Muscle of leg (tissue), 11 donors: ENCODE measurements around the gene PLA2G2F. TPM values are rescaled to one million over a fixed set of nuclear protein-coding genes. Genes with fewer than 3 reads are reported as not detected.

Source experiments
- DNase-seq: peaks from one replicate; pipeline ENCODE4 v3.0.0; 2013
- H3K27ac ChIP-seq: one replicate; pipeline ENCODE4 v1.5.1; 2013; ENCODE audit warnings: mild to moderate bottlenecking, low read length, control low read depth
- H3K27me3 ChIP-seq: one replicate; pipeline ENCODE4 v1.6.1; 2013; ENCODE audit warnings: low read length; ENCODE audit not compliant: control insufficient read depth, insufficient read depth
- H3K36me3 ChIP-seq: one replicate; pipeline ENCODE4 v1.6.1; 2013; ENCODE audit warnings: low read length; ENCODE audit not compliant: control insufficient read depth, insufficient read depth
- H3K4me1 ChIP-seq: one replicate; pipeline ENCODE4 v1.6.1; 2013; ENCODE audit warnings: low read length; ENCODE audit not compliant: control insufficient read depth, insufficient read depth
- H3K4me3 ChIP-seq: one replicate; pipeline ENCODE4 v1.5.1; 2013; ENCODE audit warnings: low read length, control low read depth
- H3K9me3 ChIP-seq: replicated peaks from 2 replicates; pipeline ENCODE4 v1.6.1; 2013; ENCODE audit warnings: low read depth, low read length; ENCODE audit not compliant: control insufficient read depth
- WGBS: methylation state at CpG from one replicate; pipeline ENCODE4 v1.1.5; 2013; ENCODE audit warnings: missing lambda C conversion rate; ENCODE audit not compliant: insufficient coverage; 5-methylcytosine and 5-hydroxymethylcytosine counted together
- polyA plus RNA-seq, 8 donors: library from polyadenylated mRNA; unstranded; fragments of 120-200 nt; gene quantifications; one replicate each; pipeline versions ENCODE4 v1.2.1 to v1.2.3, GENCODE V29; 2013; ENCODE audit warnings: inconsistent platforms in 1 of 8, low replicate concordance in 1 of 8; ENCODE audit not compliant: insufficient read length in 8 of 8, insufficient read depth in 1 of 8
- total RNA-seq: library from RNA; stranded (reverse); fragments of 120-200 nt; gene quantifications from one replicate; pipeline ENCODE4 v1.2.4, GENCODE V29; 2013

The PLA2G2F gene
- total and polyA plus RNA-seq, 9 donors: not detected

DNA sequence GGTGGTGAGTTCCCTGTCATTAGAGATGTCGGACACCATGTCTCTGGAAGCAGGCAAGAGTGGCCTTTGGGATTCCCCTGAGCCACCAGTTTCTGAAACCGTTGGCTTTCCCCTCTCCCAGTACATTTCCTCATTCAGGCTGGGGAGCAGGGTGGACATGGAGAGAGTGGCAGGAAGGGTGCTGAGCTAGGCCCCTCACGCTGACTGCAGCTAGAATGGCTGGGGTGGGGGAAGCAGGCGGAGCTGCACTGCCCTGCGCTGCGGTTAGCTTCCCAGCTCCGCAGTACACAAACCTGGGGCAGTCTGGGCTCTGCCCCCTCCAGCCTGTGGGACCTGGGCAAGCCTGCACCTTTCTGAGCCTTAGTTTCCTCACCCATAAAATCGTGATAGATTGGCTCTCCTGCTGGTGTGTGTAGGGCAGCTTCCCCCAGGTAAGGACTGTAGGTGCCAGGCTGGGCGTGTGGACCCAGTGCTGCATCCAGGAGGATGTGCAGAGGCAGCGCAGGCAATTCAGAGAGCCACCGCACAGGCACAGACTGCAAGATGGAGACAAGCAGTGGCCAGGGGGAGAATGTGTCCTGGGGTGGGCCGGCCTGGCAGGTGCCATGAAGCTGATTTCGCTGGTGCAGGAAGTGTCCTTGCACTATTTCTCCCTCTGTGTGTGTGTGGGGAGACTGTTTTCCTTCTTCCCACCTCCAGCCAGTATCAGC, 3.0 kb downstream of the PLA2G2F start:
- WGBS: 74% methylated on average over 8 of the region's 13 CpGs

DNA sequence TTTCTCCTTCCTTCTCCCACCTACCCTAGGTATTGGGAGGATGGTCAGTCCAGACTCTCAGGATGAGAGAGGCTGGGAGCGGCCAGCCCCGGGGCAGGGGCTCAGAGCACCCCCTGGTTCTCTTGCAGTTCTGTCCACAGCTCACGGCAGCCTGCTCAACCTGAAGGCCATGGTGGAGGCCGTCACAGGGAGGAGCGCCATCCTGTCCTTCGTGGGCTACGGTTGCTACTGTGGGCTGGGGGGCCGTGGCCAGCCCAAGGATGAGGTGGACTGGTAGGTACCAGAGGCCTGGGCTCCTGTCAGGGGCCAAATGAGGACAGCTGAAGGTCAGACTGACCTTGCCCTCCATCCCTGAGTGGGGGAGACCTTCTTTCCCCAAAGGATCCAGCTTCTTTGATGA, 4.2 kb downstream of the PLA2G2F start:
- no peaks in the 10 kb centered on the region for H3K4me1 ChIP-seq
- H3K27me3 ChIP-seq: peaks cover 3% of the 10 kb centered on the region
- H3K27ac ChIP-seq: no peak overlapping the region
- no peak for DNase-seq
- H3K36me3 ChIP-seq: no peaks in the 10 kb centered on the region
- H3K9me3 ChIP-seq: no peaks in the 10 kb centered on the region
- no peak overlapping the region for H3K4me3 ChIP-seq
- WGBS: 83% methylated on average over 8 of the region's 8 CpGs

More for the DNA sequence above, 3.0 kb downstream of the PLA2G2F start:
- Histone ChIP-seq H3K4me1 (no peaks in the 10 kb centered on the region), H3K27me3 (peaks cover 2% of the 10 kb centered on the region), H3K9me3 (no peaks in the 10 kb centered on the region), H3K27ac (no peak overlapping the region), H3K36me3 (no peaks in the 10 kb centered on the region), H3K4me3 (no peak overlapping the region)
- DNase-seq: no peak

DNA sequence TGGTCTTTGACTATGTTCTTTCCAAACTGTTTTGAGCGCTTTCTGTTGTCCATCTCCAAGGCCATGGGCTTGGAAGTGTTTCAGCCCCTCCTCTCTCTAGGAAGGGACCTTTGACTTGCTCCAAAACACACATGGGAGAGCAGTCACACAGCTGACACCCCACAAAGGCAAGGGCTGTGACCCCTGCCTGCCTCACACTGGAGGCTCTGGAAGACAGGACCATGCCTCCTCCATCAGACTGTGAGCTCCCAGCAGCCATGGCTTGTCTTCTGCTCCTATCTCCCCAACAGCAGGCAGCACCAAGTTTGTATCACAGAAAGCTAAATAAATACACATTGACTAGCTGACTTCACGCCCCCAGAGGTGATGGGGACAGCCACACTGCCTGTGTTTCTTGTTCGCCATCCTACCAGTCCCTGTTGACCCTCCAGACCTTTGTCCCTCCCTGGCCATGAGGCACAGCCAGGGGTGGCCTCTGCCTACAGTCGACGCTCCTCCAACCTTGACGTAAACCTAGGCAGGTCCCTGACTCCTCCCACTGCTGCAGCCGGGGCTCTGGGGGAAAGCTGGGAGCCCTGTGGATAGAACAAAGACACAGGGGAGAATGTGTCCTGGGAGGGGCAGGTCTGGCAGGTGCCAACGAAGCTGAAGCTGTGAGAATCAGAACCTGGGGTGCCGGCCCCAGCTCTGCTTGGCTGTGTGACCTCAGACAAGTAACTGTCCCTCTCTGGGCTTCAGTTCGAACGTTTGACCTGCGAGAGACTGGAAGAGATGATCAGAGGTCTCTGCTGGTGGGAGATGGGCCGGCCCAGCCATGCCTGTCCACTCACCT, 4.8 kb downstream of the PLA2G2F start:
- no peak overlapping the region for H3K27ac ChIP-seq
- no peak for DNase-seq
- WGBS: 62% methylated on average over 11 of the region's 13 CpGs
- no peaks in the 10 kb centered on the region for H3K9me3 ChIP-seq
- no peak overlapping the region for H3K4me3 ChIP-seq
- peaks cover 6% of the 10 kb centered on the region for H3K27me3 ChIP-seq
- H3K4me1 ChIP-seq: no peaks in the 10 kb centered on the region
- no peaks in the 10 kb centered on the region for H3K36me3 ChIP-seq

DNA sequence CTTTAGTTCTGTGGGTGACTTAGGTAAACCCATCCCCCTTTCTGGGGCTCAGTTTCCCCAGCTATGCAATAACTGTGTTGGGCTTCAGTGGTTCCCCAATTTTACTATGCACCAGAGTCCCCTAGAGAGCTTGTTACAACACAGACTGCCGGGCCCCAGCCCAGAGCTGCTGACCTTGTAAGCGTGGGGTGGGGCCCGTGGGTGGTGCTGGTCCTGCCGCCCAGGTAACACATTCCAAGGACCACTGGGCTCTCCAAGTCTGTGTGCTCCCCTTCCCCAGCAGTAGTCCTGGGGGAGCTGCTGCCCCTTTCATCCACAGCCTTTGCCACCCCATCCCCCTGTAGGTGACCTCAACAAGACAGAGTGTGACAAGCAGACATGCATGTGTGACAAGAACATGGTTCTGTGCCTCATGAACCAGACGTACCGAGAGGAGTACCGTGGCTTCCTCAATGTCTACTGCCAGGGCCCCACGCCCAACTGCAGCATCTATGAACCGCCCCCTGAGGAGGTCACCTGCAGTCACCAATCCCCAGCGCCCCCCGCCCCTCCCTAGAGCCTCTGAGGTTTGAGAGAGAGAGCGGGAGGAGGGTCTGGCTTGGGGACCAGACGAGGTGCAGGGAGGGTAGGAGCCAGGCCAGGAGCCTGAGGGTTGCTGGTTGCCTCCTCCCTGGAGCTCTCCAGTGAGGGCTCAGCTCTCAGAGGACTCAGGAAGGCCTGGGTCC, 8.9 kb downstream of the PLA2G2F start:
- no peaks in the 10 kb centered on the region for H3K9me3 ChIP-seq
- H3K4me3 ChIP-seq: no peak overlapping the region
- H3K36me3 ChIP-seq: no peaks in the 10 kb centered on the region
- peaks cover 13% of the 10 kb centered on the region for H3K4me1 ChIP-seq
- 48% methylated on average over 9 of the region's 13 CpGs for WGBS
- no peak overlapping the region for H3K27ac ChIP-seq
- no peak for DNase-seq
- H3K27me3 ChIP-seq: peaks cover 9% of the 10 kb centered on the region

DNA sequence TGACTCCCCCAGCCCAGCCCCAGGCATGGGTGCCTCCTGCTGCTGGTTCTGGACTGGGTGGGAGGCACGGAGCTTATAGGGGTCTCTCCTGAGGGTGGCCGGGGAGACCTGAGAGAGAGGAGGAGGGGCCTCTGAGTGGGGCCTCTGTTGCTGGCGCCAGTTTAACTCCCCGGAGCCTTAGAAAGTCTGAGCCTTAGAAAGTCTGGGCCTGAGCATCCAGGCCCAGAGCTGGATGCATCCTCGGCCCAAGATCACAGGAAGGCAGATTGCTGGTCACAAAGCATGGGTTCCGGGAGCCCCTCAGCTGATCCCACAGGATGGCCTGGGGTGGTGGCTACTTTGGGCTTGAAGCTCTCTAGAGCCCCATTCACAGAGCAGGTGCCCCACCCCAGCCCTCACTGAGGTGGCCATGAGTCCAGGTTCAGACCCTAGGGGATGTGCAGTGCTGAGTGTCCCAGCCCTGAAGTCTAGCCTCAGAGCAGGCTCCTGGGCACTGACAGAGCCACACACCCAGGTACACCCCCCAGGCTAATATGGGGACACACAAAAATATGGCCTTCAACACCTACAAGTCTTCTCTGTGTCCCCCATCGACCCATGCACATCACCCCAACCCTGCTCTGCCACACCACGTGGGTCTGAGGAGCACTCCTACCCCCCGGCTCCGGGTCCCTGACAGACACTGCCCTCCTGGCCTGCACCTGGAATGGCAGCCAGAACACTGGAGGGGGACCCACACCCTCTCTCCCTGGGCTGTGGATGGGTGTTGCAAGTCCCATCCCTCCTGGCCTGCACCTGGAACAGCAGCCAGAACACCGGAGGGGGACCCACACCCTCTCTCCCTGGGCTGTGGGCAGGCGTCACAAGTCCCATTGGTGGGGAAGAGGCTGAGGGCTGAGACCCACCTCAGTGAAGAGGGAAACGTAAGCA, 9.7 kb downstream of the PLA2G2F start:
- Histone ChIP-seq H3K36me3 (no peaks in the 10 kb centered on the region), H3K9me3 (no peaks in the 10 kb centered on the region), H3K27ac (no peak overlapping the region), H3K27me3 (peaks cover 9% of the 10 kb centered on the region), H3K4me3 (no peak overlapping the region), H3K4me1 (peaks cover 15% of the 10 kb centered on the region)
- 54% methylated on average over 11 of the region's 13 CpGs for WGBS
- no peak for DNase-seq

DNA sequence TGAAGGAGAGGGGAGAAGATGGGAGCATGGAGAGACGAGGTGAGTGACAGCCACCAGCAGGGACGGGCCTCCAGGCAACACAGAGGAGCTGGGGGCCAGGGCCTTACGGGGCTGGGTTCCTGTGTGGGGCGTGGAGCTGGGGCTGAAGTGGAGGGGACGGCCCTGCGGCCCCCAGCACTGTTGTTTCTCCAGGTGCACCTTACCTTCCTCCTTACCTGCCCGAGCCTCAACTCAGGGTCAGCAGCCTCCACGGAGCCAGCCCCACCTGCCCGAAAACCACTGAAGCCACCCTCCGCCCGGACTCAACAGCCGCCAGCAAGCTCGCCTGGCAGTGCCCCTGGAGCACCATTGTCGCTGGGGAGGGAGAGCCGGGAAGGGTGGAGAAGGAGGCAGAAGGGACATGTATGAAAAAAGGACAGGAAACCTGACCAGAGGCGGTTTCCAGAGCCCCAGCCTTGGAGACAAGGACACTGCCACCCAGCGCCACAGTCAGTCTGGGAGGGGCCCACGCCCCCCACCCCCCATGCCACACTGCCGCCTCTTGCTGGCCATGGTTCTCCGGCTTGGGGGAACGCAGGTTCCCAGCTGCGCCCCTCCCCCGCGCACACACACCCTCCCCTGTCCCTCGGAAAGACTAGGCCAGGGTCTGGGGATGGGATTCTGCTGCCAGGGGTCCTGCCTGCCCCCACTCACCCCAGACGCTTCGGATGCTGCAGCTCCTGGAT, 10.6 kb downstream of the PLA2G2F start:
- Histone ChIP-seq H3K9me3 (no peaks in the 10 kb centered on the region), H3K27me3 (peaks cover 9% of the 10 kb centered on the region), H3K4me3 (no peak overlapping the region), H3K27ac (no peak overlapping the region), H3K4me1 (peaks cover 15% of the 10 kb centered on the region), H3K36me3 (no peaks in the 10 kb centered on the region)
- DNase-seq: no peak
- 73% methylated on average over 23 of the region's 27 CpGs for WGBS

DNA sequence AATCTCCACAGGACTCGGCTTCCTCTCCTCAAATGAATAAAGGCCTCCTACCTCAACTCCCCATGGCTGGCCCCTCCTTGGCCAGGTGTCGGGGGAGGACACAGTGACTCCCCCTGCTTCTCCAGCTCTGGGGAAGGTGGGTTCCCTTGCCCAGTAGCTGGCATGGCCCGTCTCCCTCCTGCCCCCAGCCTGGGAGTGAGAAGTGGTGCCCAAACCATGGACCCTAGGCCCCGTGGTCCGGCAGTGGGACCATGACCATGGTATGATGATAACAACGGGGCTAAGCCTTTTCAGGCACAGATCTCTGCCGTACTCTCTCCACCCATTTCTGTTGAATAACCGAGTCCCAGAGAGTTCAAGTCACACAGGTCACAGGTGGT, 11.2 kb downstream of the PLA2G2F start:
- no peak for DNase-seq
- Histone ChIP-seq H3K4me1 (peaks cover 15% of the 10 kb centered on the region), H3K27me3 (peaks cover 9% of the 10 kb centered on the region), H3K9me3 (no peaks in the 10 kb centered on the region), H3K27ac (no peak overlapping the region), H3K4me3 (no peak overlapping the region), H3K36me3 (no peaks in the 10 kb centered on the region)
- 80% methylated on average over 4 of the region's 8 CpGs for WGBS

DNA sequence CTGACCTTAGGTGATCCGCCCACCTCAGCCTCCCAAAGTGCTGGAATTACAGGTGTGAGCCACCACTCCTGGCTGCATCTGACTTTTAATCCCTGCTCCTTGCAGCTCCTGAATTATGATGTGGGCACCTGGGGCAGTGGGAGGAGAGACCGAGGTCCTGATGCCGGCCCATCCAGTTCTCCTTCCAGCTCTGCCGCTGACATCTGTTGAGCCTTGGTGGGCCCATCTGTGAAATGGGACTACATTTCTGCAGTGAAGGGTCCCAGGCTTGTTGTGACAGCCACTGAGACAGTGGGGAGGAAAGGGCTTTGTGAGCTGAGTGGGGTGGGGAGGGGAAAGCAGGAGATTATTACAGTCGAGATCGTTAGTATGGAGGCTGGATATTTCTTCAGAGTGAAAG, 11.8 kb downstream of the PLA2G2F start:
- no peaks in the 10 kb centered on the region for H3K36me3 ChIP-seq
- WGBS: 90% methylated on average over 3 of the region's 6 CpGs
- peaks cover 9% of the 10 kb centered on the region for H3K27me3 ChIP-seq
- H3K27ac ChIP-seq: no peak overlapping the region
- DNase-seq: no peak
- peaks cover 15% of the 10 kb centered on the region for H3K4me1 ChIP-seq
- H3K4me3 ChIP-seq: no peak overlapping the region
- no peaks in the 10 kb centered on the region for H3K9me3 ChIP-seq

DNA sequence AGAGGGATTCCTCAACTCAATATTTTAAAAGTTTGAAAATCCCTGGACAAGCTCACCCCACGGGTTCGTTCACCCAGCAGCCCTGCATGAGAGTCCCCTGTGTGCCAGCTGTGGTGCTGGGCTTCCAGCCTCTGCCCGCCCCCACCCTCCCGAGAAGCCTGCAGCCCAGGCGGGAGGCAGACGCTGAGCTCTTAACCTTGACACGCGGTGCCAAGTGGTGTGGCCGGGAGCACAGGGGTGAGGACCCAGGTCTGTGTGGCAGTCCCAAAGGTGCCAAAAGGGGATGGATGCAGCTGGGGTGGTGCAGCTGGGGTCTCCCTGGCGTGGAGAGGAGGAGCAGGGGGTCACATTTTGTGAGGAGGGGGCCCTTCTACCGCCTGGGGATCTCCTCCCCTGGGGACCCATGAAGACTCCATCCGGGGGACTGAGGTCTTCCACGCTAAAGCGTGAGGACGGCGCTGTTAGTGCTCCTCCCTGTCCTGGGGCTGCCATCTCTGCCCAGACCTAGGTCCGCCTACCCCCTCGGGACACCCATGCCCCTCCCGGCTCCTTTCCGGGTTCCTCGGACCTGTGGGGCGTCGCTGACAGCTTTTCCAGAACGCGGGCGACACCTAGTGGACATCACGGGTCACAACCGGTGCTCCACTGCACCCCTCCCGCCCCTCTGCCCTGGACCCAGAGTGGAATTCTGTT, 12.9 kb downstream of the PLA2G2F start:
- Histone ChIP-seq H3K27me3 (peaks cover 9% of the 10 kb centered on the region), H3K4me1 (peaks cover 15% of the 10 kb centered on the region), H3K36me3 (no peaks in the 10 kb centered on the region), H3K9me3 (no peaks in the 10 kb centered on the region), H3K27ac (no peak overlapping the region), H3K4me3 (peak overlapping the region; percentile 14)
- DNase-seq: peak; percentile 78
- WGBS: 11% methylated on average over 20 of the region's 29 CpGs
